ENCODE measurements around the gene NTPCR. TPM values are rescaled to one million over a fixed set of nuclear protein-coding genes. Genes with fewer than 3 reads are reported as not detected.

NTPCR gene
- total RNA-seq, 1 experiment from 2014 or later = 45.3 TPM

GRCh38 chr1:232995189-232995588 is 44.8 kb downstream of the NTPCR start:
- no peak overlapping the region for H2AFZ ChIP-seq
- no peaks in the 10 kb centered on the region for H3K79me2 ChIP-seq (ENCODE audit: low read depth)
- ChIA-PET POLR2A (ENCODE audit: unreplicated experiment) (no interaction called here), CTCF (no interaction called here)
- no peaks in the 10 kb centered on the region for H4K20me1 ChIP-seq (ENCODE audit: insufficient read depth)
- no peaks in the 10 kb centered on the region for H3K9me3 ChIP-seq (ENCODE audit: insufficient read depth, low read depth)
- no peak overlapping the region for H3K27ac ChIP-seq
- H3K4me3 ChIP-seq = no peak overlapping the region
- TF ChIP-seq EZH2 (IDR thresholded peaks at IDR 0.05; ENCODE audit: low read depth) (no peak), CTCF (conservative IDR thresholded peaks at IDR 0.05) (no peak)
- H3K4me2 ChIP-seq = no peak overlapping the region
- no peaks in the 10 kb centered on the region for H3F3A ChIP-seq (ENCODE audit: insufficient read depth, low read depth)
- intact Hi-C loops (cut with micrococcal nuclease; ENCODE audit: unreplicated experiment) = no loop called here
- BruUV-seq (replicated peaks) = no TSS peak
- DNase-seq = no peak
- no peaks in the 10 kb centered on the region for H3K27me3 ChIP-seq (ENCODE audit: insufficient read depth, low read depth)
- no peaks in the 10 kb centered on the region for H3K9me2 ChIP-seq (ENCODE audit: insufficient read depth)
- 0 out of 2 replicates have a peak, but pooled peaks cover 5% of the 10 kb centered on the region for H3K36me3 ChIP-seq (ENCODE audit: low read depth)
- H3K4me1 ChIP-seq (replicated peaks; ENCODE audit: insufficient read depth) = no peaks in the 10 kb centered on the region

- no peaks in the 10 kb centered on the region for H3K79me2 ChIP-seq (ENCODE audit: low read depth)
- no peaks in the 10 kb centered on the region for H3K9me2 ChIP-seq (ENCODE audit: insufficient read depth)
- POLR2A ChIA-PET (ENCODE audit: unreplicated experiment) = no interaction called here
- intact Hi-C loops (cut with micrococcal nuclease; ENCODE audit: unreplicated experiment) = no loop called here
- CTCF ChIA-PET = no interaction called here
- no peak overlapping the region for H3K4me3 ChIP-seq
- no peaks in the 10 kb centered on the region for H3K27me3 ChIP-seq (ENCODE audit: insufficient read depth, low read depth)
- 0 out of 2 replicates have a peak, but pooled peaks cover 5% of the 10 kb centered on the region for H3K36me3 ChIP-seq (ENCODE audit: low read depth)
- H3K27ac ChIP-seq = no peak overlapping the region
- no TSS peak for BruUV-seq (replicated peaks)
- H3F3A ChIP-seq (ENCODE audit: insufficient read depth, low read depth) = no peaks in the 10 kb centered on the region
- H4K20me1 ChIP-seq (ENCODE audit: insufficient read depth) = no peaks in the 10 kb centered on the region
- TF ChIP-seq EZH2 (IDR thresholded peaks at IDR 0.05; ENCODE audit: low read depth) = no peak
- no peak for TF ChIP-seq CTCF (conservative IDR thresholded peaks at IDR 0.05)
- no peak overlapping the region for H3K4me2 ChIP-seq
- H3K9me3 ChIP-seq (ENCODE audit: insufficient read depth, low read depth) = no peaks in the 10 kb centered on the region
- no peak overlapping the region for H2AFZ ChIP-seq
- H3K4me1 ChIP-seq (replicated peaks; ENCODE audit: insufficient read depth) = no peaks in the 10 kb centered on the region
- DNase-seq = no peak
Observed at GRCh38 chr1:232996143-232996542, 45.7 kb downstream of the NTPCR start.

- no peak for DNase-seq
- no peak overlapping the region for H3K4me2 ChIP-seq
- TF ChIP-seq EZH2 (IDR thresholded peaks at IDR 0.05; ENCODE audit: low read depth) = no peak
- no peak overlapping the region for H2AFZ ChIP-seq
- H3K4me3 ChIP-seq = no peak overlapping the region
- H3K9me2 ChIP-seq (ENCODE audit: insufficient read depth) = no peaks in the 10 kb centered on the region
- 0 out of 2 replicates have a peak, but pooled peaks cover 4% of the 10 kb centered on the region for H3K36me3 ChIP-seq (ENCODE audit: low read depth)
- H4K20me1 ChIP-seq (ENCODE audit: insufficient read depth) = no peaks in the 10 kb centered on the region
- no peaks in the 10 kb centered on the region for H3K4me1 ChIP-seq (replicated peaks; ENCODE audit: insufficient read depth)
- H3K27ac ChIP-seq = no peak overlapping the region
- no TSS peak for BruUV-seq (replicated peaks)
- H3K79me2 ChIP-seq (ENCODE audit: low read depth) = no peaks in the 10 kb centered on the region
- no peaks in the 10 kb centered on the region for H3F3A ChIP-seq (ENCODE audit: insufficient read depth, low read depth)
- no peaks in the 10 kb centered on the region for H3K27me3 ChIP-seq (ENCODE audit: insufficient read depth, low read depth)
- no peaks in the 10 kb centered on the region for H3K9me3 ChIP-seq (ENCODE audit: insufficient read depth, low read depth)
- CTCF ChIA-PET = no interaction called here
- intact Hi-C loops (cut with micrococcal nuclease; ENCODE audit: unreplicated experiment) = no loop called here
- POLR2A ChIA-PET (ENCODE audit: unreplicated experiment) = no interaction called here
Observed at GRCh38 chr1:232998138-232998537, 47.7 kb downstream of the NTPCR start.

- BruUV-seq (replicated peaks) = no TSS peak
- Histone ChIP-seq H3K4me2 (no peak overlapping the region), H3K4me1 (replicated peaks; ENCODE audit: insufficient read depth) (no peaks in the 10 kb centered on the region), H3F3A (ENCODE audit: insufficient read depth, low read depth) (no peaks in the 10 kb centered on the region), H3K79me2 (ENCODE audit: low read depth) (no peaks in the 10 kb centered on the region), H3K4me3 (no peak overlapping the region), H3K9me3 (ENCODE audit: insufficient read depth, low read depth) (no peaks in the 10 kb centered on the region), H3K27me3 (ENCODE audit: insufficient read depth, low read depth) (no peaks in the 10 kb centered on the region), H2AFZ (no peak overlapping the region), H3K27ac (no peak overlapping the region), H4K20me1 (ENCODE audit: insufficient read depth) (no peaks in the 10 kb centered on the region), H3K36me3 (ENCODE audit: low read depth) (no peaks in the 10 kb centered on the region), H3K9me2 (ENCODE audit: insufficient read depth) (no peaks in the 10 kb centered on the region)
- no peak for DNase-seq
- POLR2A ChIA-PET (ENCODE audit: unreplicated experiment) = no interaction called here
- TF ChIP-seq CTCF (conservative IDR thresholded peaks at IDR 0.05) = no peak
- no peak for TF ChIP-seq EZH2 (IDR thresholded peaks at IDR 0.05; ENCODE audit: low read depth)
- CTCF ChIA-PET = no interaction called here
- intact Hi-C loops (cut with micrococcal nuclease; ENCODE audit: unreplicated experiment) = no loop called here
Observed at GRCh38 chr1:232998646-232999045, 48.2 kb downstream of the NTPCR start.

Measured in PC-9 (cell line).